Occipital lobe (tissue), 2 donors: ENCODE results near the gene C18orf32. TPM values are rescaled to one million over a fixed set of nuclear protein-coding genes. Genes with fewer than 3 reads are reported as not detected.
"Not testable (repeated sequence)": the region's sequence is repeated elsewhere in the genome, so short reads cannot be mapped to it uniquely, and the experiment has no call there.

Experiments used
- DNase-seq: peaks from one replicate; lab custom pipeline; 2025; lab: John Stamatoyannopoulos, UW
- total RNA-seq: library from RNA; depleted of rRNA; stranded (reverse); fragments of >200 nt; gene quantifications from one replicate; pipeline ENCODE4 v1.2.3, GENCODE V29; 2014

C18orf32 gene
- 63.2 TPM for total RNA-seq

GRCh38 chr18:49486953-49487710 lies at the start of gene C18orf32:
C18orf32 (minus strand) TSS chr18:49487234; CDS start chr18:49483748, 3,486 bp downstream.
- DNase-seq, result peak; percentile 93

- no peak for DNase-seq
Observed at GRCh38 chr18:49534846-49535601, 48.0 kb upstream of the C18orf32 start.

- no peak for DNase-seq
Observed at GRCh38 chr18:49531678-49532153, 44.7 kb upstream of the C18orf32 start.

- DNase-seq, result no peak
Observed at GRCh38 chr18:49529596-49529995, 42.6 kb upstream of the C18orf32 start.

- DNase-seq, result no peak
Observed at GRCh38 chr18:49527631-49528327, 40.7 kb upstream of the C18orf32 start.

- no peak for DNase-seq
Observed at GRCh38 chr18:49525981-49526380, 38.9 kb upstream of the C18orf32 start.

GRCh38 chr18:49524951-49525350 lies 37.9 kb upstream of the C18orf32 start:
- no peak for DNase-seq

- DNase-seq, result no peak
Observed at GRCh38 chr18:49524349-49524748, 37.3 kb upstream of the C18orf32 start.

GRCh38 chr18:49523580-49524093 lies 36.6 kb upstream of the C18orf32 start:
- DNase-seq, result not testable (repeated sequence)

- DNase-seq, result no peak
Observed at GRCh38 chr18:49521216-49521835, 34.3 kb upstream of the C18orf32 start.

- DNase-seq, result no peak
Observed at GRCh38 chr18:49520661-49521145, 33.7 kb upstream of the C18orf32 start.

- no peak for DNase-seq
Observed at GRCh38 chr18:49519101-49519971, 32.3 kb upstream of the C18orf32 start.

GRCh38 chr18:49517483-49517882 lies 30.4 kb upstream of the C18orf32 start:
- no peak for DNase-seq

- DNase-seq, result no peak
Observed at GRCh38 chr18:49515516-49515915, 28.5 kb upstream of the C18orf32 start.

GRCh38 chr18:49515003-49515402 lies 28.0 kb upstream of the C18orf32 start:
- DNase-seq, result not testable (repeated sequence)

- DNase-seq, result no peak
Observed at GRCh38 chr18:49514577-49514976, 27.5 kb upstream of the C18orf32 start.

GRCh38 chr18:49512876-49513275 lies 25.8 kb upstream of the C18orf32 start:
- DNase-seq, result not testable (repeated sequence)

- DNase-seq, result peak; percentile 5
Observed at GRCh38 chr18:49510393-49511115, 23.5 kb upstream of the C18orf32 start.

GRCh38 chr18:49506438-49506837 lies 19.4 kb upstream of the C18orf32 start:
- not testable (repeated sequence) for DNase-seq
